CD14-positive monocyte (primary cell): Measurements from ENCODE around the gene TEAD1. TPM values are rescaled to one million over a fixed set of nuclear protein-coding genes. Genes with fewer than 3 reads are reported as not detected.

Experiments
- DNase-seq, 3 donors: peaks; one replicate each; pipeline ENCODE4 v3.0.0-alpha.2; 2011 to 2022
- H2AFZ ChIP-seq: 2 replicates; pipeline ENCODE4 v1.6.0; 2012; ENCODE audit warnings: mild to moderate bottlenecking, low read depth, low read length, inconsistent platforms; ENCODE audit not compliant: insufficient read depth, poor library complexity, severe bottlenecking
- H3K27ac ChIP-seq, 2 donors: 1 replicate in 1 of 2; 2 replicates in 1 of 2; pipeline ENCODE4 v1.5.1; 2012 to 2013; ENCODE audit warnings: low read length in 2 of 2, control low read depth in 1 of 2, inconsistent platforms in 1 of 2, low read depth in 1 of 2, mild to moderate bottlenecking in 1 of 2
- H3K27me3 ChIP-seq, 2 donors: one replicate each; pipeline versions ENCODE4 v1.6.0 to v1.6.1; 2011 to 2013; ENCODE audit warnings: low read length in 2 of 2; ENCODE audit not compliant: control insufficient read depth in 2 of 2, insufficient read depth in 2 of 2
- H3K36me3 ChIP-seq, 2 donors: replicated peaks in 1 of 2; 1 replicate in 1 of 2; 2 replicates in 1 of 2; pipeline versions ENCODE4 v1.5.1 to v1.6.1; 2012 to 2013; ENCODE audit warnings: low read length in 2 of 2, control low read depth in 1 of 2, inconsistent platforms in 1 of 2, mild to moderate bottlenecking in 1 of 2; ENCODE audit not compliant: insufficient read depth in 2 of 2, control insufficient read depth in 1 of 2
- H3K4me1 ChIP-seq, 2 donors: 1 replicate in 1 of 2; 2 replicates in 1 of 2; pipeline versions ENCODE4 v1.5.1 to v1.6.1; 2012 to 2013; ENCODE audit warnings: low read length in 2 of 2, control low read depth in 1 of 2, inconsistent platforms in 1 of 2, mild to moderate bottlenecking in 1 of 2, moderate library complexity in 1 of 2; ENCODE audit not compliant: insufficient read depth in 2 of 2, control insufficient read depth in 1 of 2
- H3K4me2 ChIP-seq: replicated peaks from 2 replicates; pipeline ENCODE3; 2012; ENCODE audit warnings: low read length, moderate library complexity, mild to moderate bottlenecking; ENCODE audit not compliant: poor library complexity, severe bottlenecking; ENCODE audit errors: extremely low read depth
- H3K4me3 ChIP-seq, 3 experiments: fragments of 200-600 bp in 1 of 3; sonication (generic) in 1 of 3; replicated peaks in 1 of 3; 1 replicate in 2 of 3; 2 replicates in 1 of 3; pipeline ENCODE4 v1.5.1; 2011 to 2013; ENCODE audit warnings: low read length in 3 of 3, mild to moderate bottlenecking in 3 of 3, control low read depth in 2 of 3, low read depth in 2 of 3, inconsistent platforms in 1 of 3, moderate library complexity in 1 of 3
- H3K79me2 ChIP-seq: 2 replicates; pipeline ENCODE4 v1.6.0; 2012; ENCODE audit warnings: mild to moderate bottlenecking, control low read depth, inconsistent platforms, low read length, moderate library complexity; ENCODE audit not compliant: insufficient read depth
- H3K9ac ChIP-seq: 2 replicates; pipeline ENCODE4 v1.6.0; 2017; ENCODE audit warnings: low read length, mild to moderate bottlenecking; ENCODE audit not compliant: insufficient read depth, poor library complexity, severe bottlenecking
- H3K9me3 ChIP-seq, 2 donors: replicated peaks in 1 of 2; 1 replicate in 1 of 2; 2 replicates in 1 of 2; pipeline versions ENCODE4 v1.5.1 to v1.6.1; 2012 to 2013; ENCODE audit warnings: low read length in 2 of 2, control low read depth in 1 of 2; ENCODE audit not compliant: control insufficient read depth in 1 of 2, insufficient read depth in 1 of 2
- H4K20me1 ChIP-seq: 2 replicates; pipeline ENCODE4 v1.6.0; 2012; ENCODE audit warnings: mild to moderate bottlenecking, low read length, control low read depth, moderate library complexity; ENCODE audit not compliant: insufficient read depth
- H3K27ac Mint-ChIP-seq, 7 donors: one replicate each; pipeline ENCODE4 v1.8.0; 2020; ENCODE audit warnings: mild to moderate bottlenecking in 7 of 7, mixed read lengths in 7 of 7, moderate library complexity in 6 of 7, inconsistent platforms in 2 of 7
- H3K27me3 Mint-ChIP-seq, 3 donors: one replicate each; pipeline ENCODE4 v1.8.0; 2021 to 2022; ENCODE audit warnings: low read depth in 3 of 3, mild to moderate bottlenecking in 3 of 3, mixed read lengths in 3 of 3, moderate library complexity in 3 of 3, inconsistent platforms in 1 of 3
- H3K36me3 Mint-ChIP-seq, 2 donors: one replicate each; pipeline ENCODE4 v1.8.0; 2020; ENCODE audit warnings: mixed read lengths in 2 of 2, inconsistent platforms in 1 of 2, mild to moderate bottlenecking in 1 of 2
- H3K4me1 Mint-ChIP-seq: one replicate; pipeline ENCODE4 v1.8.0; 2020; ENCODE audit warnings: mild to moderate bottlenecking, mixed read lengths
- H3K4me3 Mint-ChIP-seq, 2 donors: one replicate each; pipeline ENCODE4 v1.8.0; 2020; ENCODE audit warnings: mild to moderate bottlenecking in 2 of 2, mixed read lengths in 2 of 2, moderate library complexity in 1 of 2
- H3K9me3 Mint-ChIP-seq, 7 donors: one replicate each; pipeline ENCODE4 v1.8.0; 2020 to 2022; ENCODE audit warnings: mixed read lengths in 7 of 7, mild to moderate bottlenecking in 6 of 7, moderate library complexity in 6 of 7, inconsistent platforms in 2 of 7
- WGBS: methylation state at CpG from one replicate; pipeline ENCODE4 v1.1.5; 2013; ENCODE audit warnings: missing lambda C conversion rate; ENCODE audit not compliant: insufficient coverage; 5-methylcytosine and 5-hydroxymethylcytosine counted together
- intact Hi-C, 2 donors: fragments of 100-400 bp; cut with micrococcal nuclease; formaldehyde crosslinking; loops; one replicate each; pipeline versions ENCODE4 v1.15.0 to v1.15.1; 2023
- polyA plus RNA-seq, 3 donors: library from polyadenylated mRNA; depleted of rRNA in 1 of 3; unstranded in 2 of 3; stranded (reverse) in 1 of 3; fragments of 300-500 nt in 2 of 3; fragments of >200 nt in 1 of 3; fragmentation: Illumina TruSeq in 2 of 3; gene quantifications; 1 replicate in 2 of 3; 2 replicates in 1 of 3; pipeline ENCODE4 v1.2.3, GENCODE V29; 2012 to 2021
- TF ChIP-seq, protein P1 (sequence below): fragments of 200-600 bp; IDR thresholded peaks from one replicate; pipeline ENCODE4 v1.8.0; 2022; ENCODE audit warnings: antibody characterized with exemption, mild to moderate bottlenecking

The TEAD1 gene
- polyA plus RNA-seq, 3 donors = not detected

- no peak overlapping the region for H3K27ac Mint-ChIP-seq
- peaks cover 2% of the 10 kb centered on the region for H3K4me1 Mint-ChIP-seq
- H3K9ac ChIP-seq = no peak overlapping the region
- no peak overlapping the region for H2AFZ ChIP-seq
- intact Hi-C loops = no loop called here
- WGBS = 37% methylated on average over 3 of the region's 3 CpGs
- H3K4me2 ChIP-seq = no peak overlapping the region
- H3K27me3 ChIP-seq = no peaks in the 10 kb centered on the region
- DNase-seq = no peak
- H3K9me3 Mint-ChIP-seq = no peaks in the 10 kb centered on the region
- H4K20me1 ChIP-seq = no peaks in the 10 kb centered on the region
- no peaks in the 10 kb centered on the region for H3K36me3 Mint-ChIP-seq
- no peak overlapping the region for H3K27ac ChIP-seq
- no peaks in the 10 kb centered on the region for H3K9me3 ChIP-seq
- no peak overlapping the region for H3K4me3 Mint-ChIP-seq
- H3K79me2 ChIP-seq = no peaks in the 10 kb centered on the region
- H3K36me3 ChIP-seq = no peaks in the 10 kb centered on the region
- TF ChIP-seq, protein P1, sequence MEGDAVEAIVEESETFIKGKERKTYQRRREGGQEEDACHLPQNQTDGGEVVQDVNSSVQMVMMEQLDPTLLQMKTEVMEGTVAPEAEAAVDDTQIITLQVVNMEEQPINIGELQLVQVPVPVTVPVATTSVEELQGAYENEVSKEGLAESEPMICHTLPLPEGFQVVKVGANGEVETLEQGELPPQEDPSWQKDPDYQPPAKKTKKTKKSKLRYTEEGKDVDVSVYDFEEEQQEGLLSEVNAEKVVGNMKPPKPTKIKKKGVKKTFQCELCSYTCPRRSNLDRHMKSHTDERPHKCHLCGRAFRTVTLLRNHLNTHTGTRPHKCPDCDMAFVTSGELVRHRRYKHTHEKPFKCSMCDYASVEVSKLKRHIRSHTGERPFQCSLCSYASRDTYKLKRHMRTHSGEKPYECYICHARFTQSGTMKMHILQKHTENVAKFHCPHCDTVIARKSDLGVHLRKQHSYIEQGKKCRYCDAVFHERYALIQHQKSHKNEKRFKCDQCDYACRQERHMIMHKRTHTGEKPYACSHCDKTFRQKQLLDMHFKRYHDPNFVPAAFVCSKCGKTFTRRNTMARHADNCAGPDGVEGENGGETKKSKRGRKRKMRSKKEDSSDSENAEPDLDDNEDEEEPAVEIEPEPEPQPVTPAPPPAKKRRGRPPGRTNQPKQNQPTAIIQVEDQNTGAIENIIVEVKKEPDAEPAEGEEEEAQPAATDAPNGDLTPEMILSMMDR = no peak
- H3K4me3 ChIP-seq = no peak overlapping the region
- H3K4me1 ChIP-seq = peaks cover 0 to 6% of the 10 kb centered on the region in 2 donors
- H3K27me3 Mint-ChIP-seq = peaks cover 5 to 12% (median 10%) of the 10 kb centered on the region in 3 donors
Measured at GRCh38 chr11:12769834-12770345, 95.7 kb downstream of the TEAD1 start.

- Mint-ChIP-seq H3K9me3 (no peaks in the 10 kb centered on the region), H3K27me3 (peaks cover 4 to 9% (median 7%) of the 10 kb centered on the region in 3 donors), H3K4me1 (peaks cover 2% of the 10 kb centered on the region), H3K36me3 (no peaks in the 10 kb centered on the region), H3K27ac (no peak overlapping the region), H3K4me3 (no peak overlapping the region)
- Histone ChIP-seq H3K79me2 (no peaks in the 10 kb centered on the region), H4K20me1 (no peaks in the 10 kb centered on the region), H3K9me3 (no peaks in the 10 kb centered on the region), H3K9ac (no peak overlapping the region), H2AFZ (no peak overlapping the region), H3K36me3 (no peaks in the 10 kb centered on the region), H3K27me3 (no peaks in the 10 kb centered on the region), H3K4me1 (peaks cover 0 to 6% of the 10 kb centered on the region in 2 donors), H3K27ac (no peak overlapping the region), H3K4me2 (no peak overlapping the region), H3K4me3 (no peak overlapping the region)
- intact Hi-C loops = no loop called here
- TF ChIP-seq, protein P1 = no peak
- no CpG with 5 or more reads among the region's 1 CpG for WGBS
- no peak for DNase-seq
Measured at GRCh38 chr11:12770435-12770834, 96.2 kb downstream of the TEAD1 start.
